GM23248 (cell line): ENCODE results near the gene HGD.

Experiments used
- EZH2 ChIP-seq: fragments of 200-600 bp; sonication (generic); IDR thresholded peaks from 2 replicates; pipeline ENCODE4 v1.6.1; 2018; ENCODE audit warnings: antibody characterized with exemption, mild to moderate bottlenecking; ENCODE audit not compliant: insufficient read depth, poor library complexity, severe bottlenecking
- EZH2phosphoT487 ChIP-seq: fragments of 200-600 bp; sonication (generic); IDR thresholded peaks from 2 replicates; pipeline ENCODE4 v1.6.1; 2018; ENCODE audit warnings: antibody characterized with exemption, moderate library complexity, mild to moderate bottlenecking, low read depth; ENCODE audit not compliant: insufficient read depth

- no peak for TF ChIP-seq EZH2phosphoT487
- TF ChIP-seq EZH2: no peak
Measured at GRCh38 chr3:120648290-120648689, 33.7 kb downstream of the HGD start.
